H1 (cell line): ENCODE results near the gene AKT1. TPM values are rescaled to one million over a fixed set of nuclear protein-coding genes. Genes with fewer than 3 reads are reported as not detected.

Source experiments
- CTCF ChIA-PET: fragments of 300-600 bp; sonication (Branson Sonifier 250); formaldehyde crosslinking; loops from one replicate; lab custom pipeline; 2021; ENCODE audit not compliant: partially characterized antibody; lab: Charles Lee
- POLR2A ChIA-PET: fragments of 300-600 bp; sonication (Branson Sonifier 250); formaldehyde crosslinking; loops from one replicate; lab custom pipeline; 2021; ENCODE audit warnings: inconsistent platforms; ENCODE audit not compliant: partially characterized antibody; lab: Charles Lee
- DNase-seq, 2 experiments: peaks; one replicate each; pipeline versions ENCODE4 v3.0.0 to v3.0.0-alpha.2; 2010 to 2022; ENCODE audit warnings: low spot score in 2 of 2, low read depth in 1 of 2, mixed read lengths in 1 of 2
- FAIRE-seq: peaks from 2 replicates; lab custom pipeline; 2011; peaks lifted over from hg19 to GRCh38; lab: Jason Lieb, UNC
- H2AFZ ChIP-seq: 2 replicates; pipeline ENCODE4 v1.8.1; 2012; ENCODE audit warnings: low read length, inconsistent platforms
- H2AK5ac ChIP-seq: 2 replicates; pipeline ENCODE4 v1.6.1; 2013; ENCODE audit warnings: low read depth, low read length
- H2BK120ac ChIP-seq: replicated peaks from 2 replicates; pipeline ENCODE3; 2013; ENCODE audit warnings: low read depth, low read length, inconsistent platforms
- H2BK12ac ChIP-seq: 2 replicates; pipeline ENCODE4 v1.6.1; 2013; ENCODE audit warnings: low read depth, low read length
- H2BK15ac ChIP-seq: 2 replicates; pipeline ENCODE4 v1.6.1; 2013; ENCODE audit warnings: low read length
- H2BK20ac ChIP-seq: 2 replicates; pipeline ENCODE4 v1.6.1; 2013; ENCODE audit warnings: low read length
- H2BK5ac ChIP-seq: 2 replicates; pipeline ENCODE4 v1.6.1; 2013; ENCODE audit warnings: low read depth, low read length
- H3K14ac ChIP-seq: 2 replicates; pipeline ENCODE4 v1.6.1; 2013; ENCODE audit warnings: inconsistent platforms; ENCODE audit not compliant: insufficient read length
- H3K18ac ChIP-seq: 2 replicates; pipeline ENCODE4 v1.6.1; 2013; ENCODE audit warnings: low read length; ENCODE audit errors: extremely low read depth
- H3K23ac ChIP-seq: 2 replicates; pipeline ENCODE4 v1.6.1; 2013; ENCODE audit warnings: inconsistent platforms; ENCODE audit not compliant: insufficient read length
- H3K23me2 ChIP-seq: 2 replicates; pipeline ENCODE4 v1.6.1; 2013; ENCODE audit warnings: low read depth, low read length
- H3K27ac ChIP-seq: 2 replicates; pipeline ENCODE4 v1.6.1; 2011; ENCODE audit warnings: low read depth, low read length, inconsistent platforms
- H3K27me3 ChIP-seq, 4 experiments: replicated peaks in 1 of 4; 1 replicate in 1 of 4; 2 replicates in 3 of 4; pipeline versions ENCODE4 v1.6.1 to v1.8.1; 2011 to 2013; ENCODE audit warnings: low read length in 3 of 4, mild to moderate bottlenecking in 3 of 4, inconsistent platforms in 2 of 4, mixed read lengths in 2 of 4, moderate library complexity in 1 of 4; ENCODE audit not compliant: control insufficient read depth in 3 of 4, insufficient read depth in 3 of 4; ENCODE audit errors: extremely low read depth in 1 of 4
- H3K36me3 ChIP-seq, 4 experiments: 2 replicates each; pipeline versions ENCODE4 v1.6.1 to v1.8.1; 2011 to 2013; ENCODE audit warnings: mild to moderate bottlenecking in 4 of 4, low read length in 3 of 4, moderate library complexity in 2 of 4, control low read depth in 1 of 4, inconsistent platforms in 1 of 4; ENCODE audit not compliant: insufficient read depth in 4 of 4, control insufficient read depth in 2 of 4
- H3K4ac ChIP-seq: replicated peaks from 2 replicates; pipeline ENCODE3; 2013; ENCODE audit warnings: low read length, low read depth, mixed read lengths, inconsistent platforms; ENCODE audit not compliant: insufficient read length
- H3K4me1 ChIP-seq, 4 experiments: replicated peaks in 1 of 4; 1 replicate in 1 of 4; 2 replicates in 3 of 4; pipeline versions ENCODE4 v1.6.1 to v1.8.1; 2011 to 2013; ENCODE audit warnings: low read length in 3 of 4, inconsistent platforms in 2 of 4, mixed read lengths in 1 of 4; ENCODE audit not compliant: insufficient read depth in 4 of 4, control insufficient read depth in 3 of 4
- H3K4me2 ChIP-seq, 2 experiments: 2 replicates each; pipeline versions ENCODE4 v1.6.1 to v1.8.1; 2011 to 2013; ENCODE audit warnings: low read depth in 2 of 2, low read length in 2 of 2, control low read depth in 1 of 2, inconsistent platforms in 1 of 2, mild to moderate bottlenecking in 1 of 2; ENCODE audit not compliant: insufficient read depth in 1 of 2
- H3K4me3 ChIP-seq, 4 experiments: fragments of 200-600, 300-600 bp in 1 of 4; sonication (generic), shearing (Covaris generic), sonication (Bioruptor Twin) in 1 of 4; 2 replicates each; pipeline versions ENCODE4 v1.5.1 to v1.8.1; 2011 to 2016; ENCODE audit warnings: low read length in 4 of 4, low read depth in 3 of 4, control low read depth in 2 of 4, inconsistent platforms in 2 of 4, mild to moderate bottlenecking in 2 of 4, mixed read lengths in 1 of 4, moderate library complexity in 1 of 4; ENCODE audit not compliant: insufficient read depth in 2 of 4; ENCODE audit errors: extremely low read depth in 1 of 4
- H3K56ac ChIP-seq: replicated peaks from 2 replicates; pipeline ENCODE3; 2013; ENCODE audit warnings: low read depth, mild to moderate bottlenecking, mixed read lengths, low read length, inconsistent platforms; ENCODE audit not compliant: insufficient read length
- H3K79me1 ChIP-seq: 2 replicates; pipeline ENCODE4 v1.6.1; 2013; ENCODE audit warnings: low read depth, low read length, control low read depth
- H3K79me2 ChIP-seq, 2 experiments: 2 replicates each; pipeline versions ENCODE4 v1.6.1 to v1.8.1; 2012 to 2013; ENCODE audit warnings: low read length in 2 of 2, mild to moderate bottlenecking in 2 of 2, inconsistent platforms in 1 of 2; ENCODE audit not compliant: insufficient read depth in 2 of 2, control insufficient read depth in 1 of 2
- H3K9ac ChIP-seq, 4 experiments: replicated peaks in 1 of 4; 1 replicate in 1 of 4; 2 replicates in 3 of 4; pipeline versions ENCODE4 v1.6.1 to v1.8.1; 2011 to 2013; ENCODE audit warnings: low read depth in 3 of 4, low read length in 3 of 4, control low read depth in 2 of 4, mild to moderate bottlenecking in 2 of 4, moderate library complexity in 2 of 4, inconsistent platforms in 1 of 4; ENCODE audit errors: extremely low read depth in 1 of 4
- H3K9me3 ChIP-seq, 2 experiments: 2 replicates each; pipeline versions ENCODE4 v1.6.1 to v1.8.1; 2012 to 2013; ENCODE audit warnings: mild to moderate bottlenecking in 2 of 2, moderate library complexity in 2 of 2, control low read depth in 1 of 2, inconsistent platforms in 1 of 2, low read depth in 1 of 2, low read length in 1 of 2, mixed read lengths in 1 of 2; ENCODE audit not compliant: insufficient read depth in 2 of 2
- H4K20me1 ChIP-seq, 2 experiments: replicated peaks in 1 of 2; 2 replicates each; pipeline versions ENCODE3 to v1.8.1; 2011 to 2013; ENCODE audit warnings: inconsistent platforms in 2 of 2, low read length in 2 of 2, mild to moderate bottlenecking in 1 of 2; ENCODE audit not compliant: insufficient read depth in 2 of 2, control insufficient read depth in 1 of 2
- H4K5ac ChIP-seq: 2 replicates; pipeline ENCODE4 v1.6.1; 2013; ENCODE audit warnings: low read length, low read depth, mixed read lengths, inconsistent platforms; ENCODE audit not compliant: insufficient read length
- H4K8ac ChIP-seq: 2 replicates; pipeline ENCODE4 v1.8.0; 2013; ENCODE audit warnings: mild to moderate bottlenecking, moderate library complexity, low read length, inconsistent platforms; ENCODE audit not compliant: insufficient read depth; ENCODE audit errors: extremely low read depth
- H4K91ac ChIP-seq: replicated peaks from 2 replicates; pipeline ENCODE3; 2013; ENCODE audit warnings: low read length, mixed read lengths, inconsistent platforms; ENCODE audit not compliant: insufficient read length
- WGBS, 2 experiments: shearing (Covaris generic) in 1 of 2; methylation state at CpG; one replicate each; pipeline versions ENCODE4 v1.1.6 to v1.1.7; 2013 to 2015; ENCODE audit warnings: low lambda C conversion rate in 2 of 2, mixed read lengths in 2 of 2, inconsistent platforms in 1 of 2, low coverage in 1 of 2, missing lambda C conversion rate in 1 of 2; ENCODE audit not compliant: insufficient replicate concordance in 2 of 2, insufficient coverage in 1 of 2, insufficient read length in 1 of 2; ENCODE audit errors: extremely low coverage in 1 of 2, missing lambda C conversion rate in 1 of 2; 5-methylcytosine and 5-hydroxymethylcytosine counted together
- polyA plus RNA-seq, 7 experiments: library from polyadenylated mRNA; depleted of rRNA in 3 of 7; stranded (reverse) in 5 of 7; unstranded in 2 of 7; fragments of >200 nt in 5 of 7; fragments of 200-250 nt in 2 of 7; gene quantifications; 1 replicate in 5 of 7; 2 replicates in 1 of 7; 4 replicates in 1 of 7; pipeline versions ENCODE4 v1.2.1 to v1.2.3, GENCODE V29; 2011 to 2013; ENCODE audit warnings: missing spikeins in 2 of 7, mixed read lengths in 2 of 7
- total RNA-seq: library from RNA; stranded (reverse); fragmentation: NEBNext Ultra II Directional; extraction: Animal tissue kit (Norgen Biotek cat#: 25700); gene quantifications from 2 replicates; pipeline ENCODE4 v1.2.1, GENCODE V29; 2021
- TF ChIP-seq, protein P1 (sequence below), 3 experiments: IDR thresholded peaks; 1 replicate in 2 of 3; 2 replicates in 1 of 3; pipeline versions ENCODE4 v1.5.1 to v1.6.1; 2011; ENCODE audit warnings: low read length in 3 of 3, mild to moderate bottlenecking in 3 of 3, inconsistent platforms in 2 of 3, low read depth in 1 of 3, moderate library complexity in 1 of 3; ENCODE audit not compliant: insufficient read depth in 1 of 3; ENCODE audit errors: control extremely low read depth in 1 of 3

AKT1 gene
- total and polyA plus RNA-seq, 2 of the 8 experiments (the other 6 are each of a cell fraction or from before 2014, with no cell fraction given) = 68.1 to 71.5 TPM

DNA sequence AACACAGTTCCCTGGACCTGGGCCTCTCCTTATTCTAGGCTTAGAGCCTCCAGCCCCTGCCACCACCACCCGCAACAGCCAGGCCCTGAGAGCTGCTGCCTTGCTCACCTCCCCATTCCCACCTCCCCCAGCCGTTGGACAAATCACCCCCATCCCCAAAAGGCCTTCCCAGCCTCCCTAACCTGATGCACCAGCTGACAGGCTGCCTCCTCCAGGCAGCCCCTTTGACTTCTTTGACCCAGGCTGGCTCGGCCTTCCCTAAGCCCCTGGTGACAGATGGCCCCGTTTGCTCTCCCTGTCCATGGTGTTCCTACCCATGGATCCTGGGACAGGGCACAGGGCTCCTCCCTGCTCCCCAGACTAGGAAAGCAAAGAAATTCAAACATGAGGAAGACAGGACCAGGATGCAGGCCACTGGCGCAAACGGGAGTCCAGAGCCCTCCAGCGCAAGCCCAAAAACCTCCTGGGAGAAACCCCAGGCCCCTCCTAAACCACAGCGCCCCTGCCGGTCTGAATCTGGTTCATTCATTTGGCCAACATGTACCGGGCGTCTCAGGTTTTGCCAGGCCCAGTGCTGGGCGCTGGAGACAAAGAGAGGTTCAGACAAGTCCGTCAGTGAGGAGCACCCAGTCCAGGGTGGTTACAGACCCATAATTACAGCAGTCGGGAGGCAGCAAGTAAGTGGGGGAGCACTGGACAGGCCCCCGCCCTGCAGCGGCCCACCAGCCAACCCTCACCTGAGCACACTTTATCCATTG is 2.4 kb downstream of the AKT1 start:
- peaks cover 0 to 6% of the 10 kb centered on the region in 2 experiments; a peak in 1 of 4 replicates for H3K79me2 ChIP-seq
- H3K4me3 ChIP-seq = no peak overlapping the region; a peak in 1 of 8 replicates
- peaks cover 26 to 35% of the 10 kb centered on the region in 2 experiments for H4K20me1 ChIP-seq
- H3K23me2 ChIP-seq = peaks cover 13% of the 10 kb centered on the region; the same call in 1 of the 2 replicates
- H3K18ac ChIP-seq = no peak overlapping the region
- H4K8ac ChIP-seq = no peak overlapping the region
- H3K79me1 ChIP-seq = peaks cover 8% of the 10 kb centered on the region
- no peak overlapping the region for H3K9ac ChIP-seq
- H3K4me2 ChIP-seq = peak overlapping the region; percentile 88 to 93
- no peak overlapping the region for H3K56ac ChIP-seq
- peaks cover 0 to 4% (median 0%) of the 10 kb centered on the region in 4 experiments; a peak in 3 of 8 replicates for H3K36me3 ChIP-seq
- no peak overlapping the region for H2BK5ac ChIP-seq
- CTCF ChIA-PET = interaction anchor here (0.6 to 11.1 kb wide), 8 partner anchors 14 to 252 kb away, joined by 3 to 110 read pairs (median 4); no protein-coding TSS in a partner anchor
- H3K14ac ChIP-seq = no peak overlapping the region
- H3K9me3 ChIP-seq = no peaks in the 10 kb centered on the region
- peak overlapping the region; percentile 2; the same call in 1 of the 2 replicates for H2BK15ac ChIP-seq
- H4K91ac ChIP-seq = peak overlapping the region; percentile 39
- DNase-seq (peak in 1 of 2 experiments; percentile 77), FAIRE-seq (no peak)
- H3K23ac ChIP-seq = no peak overlapping the region
- no peak overlapping the region for H3K27ac ChIP-seq
- H3K4ac ChIP-seq = no peak overlapping the region
- H2BK20ac ChIP-seq = peak overlapping the region; percentile 48; the same call in 1 of the 2 replicates
- H2BK12ac ChIP-seq = 0 out of 2 replicates have a peak overlapping the region, but pooled peaks have one; percentile 87
- H2AFZ ChIP-seq = no peak overlapping the region
- H3K4me1 ChIP-seq = peaks cover 4 to 41% (median 30%) of the 10 kb centered on the region in 4 experiments
- POLR2A ChIA-PET = interaction anchor here (1.7 kb wide), 1 partner anchor 23 kb away, joined by 9 read pairs; no protein-coding TSS in a partner anchor
- 68% methylated on average over 15 of the region's 16 CpGs; no CpG with 5 or more reads in 1 of the 2 experiments for WGBS, 2 experiments
- peak overlapping the region; percentile 11; the same call in 1 of the 2 replicates for H2AK5ac ChIP-seq
- H4K5ac ChIP-seq = no peak overlapping the region
- H3K27me3 ChIP-seq = peaks cover 2 to 30% (median 25%) of the 10 kb centered on the region in 4 experiments
- H2BK120ac ChIP-seq = no peak overlapping the region
- TF ChIP-seq, protein P1, sequence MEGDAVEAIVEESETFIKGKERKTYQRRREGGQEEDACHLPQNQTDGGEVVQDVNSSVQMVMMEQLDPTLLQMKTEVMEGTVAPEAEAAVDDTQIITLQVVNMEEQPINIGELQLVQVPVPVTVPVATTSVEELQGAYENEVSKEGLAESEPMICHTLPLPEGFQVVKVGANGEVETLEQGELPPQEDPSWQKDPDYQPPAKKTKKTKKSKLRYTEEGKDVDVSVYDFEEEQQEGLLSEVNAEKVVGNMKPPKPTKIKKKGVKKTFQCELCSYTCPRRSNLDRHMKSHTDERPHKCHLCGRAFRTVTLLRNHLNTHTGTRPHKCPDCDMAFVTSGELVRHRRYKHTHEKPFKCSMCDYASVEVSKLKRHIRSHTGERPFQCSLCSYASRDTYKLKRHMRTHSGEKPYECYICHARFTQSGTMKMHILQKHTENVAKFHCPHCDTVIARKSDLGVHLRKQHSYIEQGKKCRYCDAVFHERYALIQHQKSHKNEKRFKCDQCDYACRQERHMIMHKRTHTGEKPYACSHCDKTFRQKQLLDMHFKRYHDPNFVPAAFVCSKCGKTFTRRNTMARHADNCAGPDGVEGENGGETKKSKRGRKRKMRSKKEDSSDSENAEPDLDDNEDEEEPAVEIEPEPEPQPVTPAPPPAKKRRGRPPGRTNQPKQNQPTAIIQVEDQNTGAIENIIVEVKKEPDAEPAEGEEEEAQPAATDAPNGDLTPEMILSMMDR (IDR thresholded peaks at IDR 0.05; ENCODE audit: control extremely low read depth in 1 of 3, insufficient read depth in 1 of 3, low read depth in 1 of 3, low read length in 3 of 3) = peak in 2 of 3 experiments; percentile 53 to 58; a peak in 3 of 4 replicates
